ENCODE data around the gene MUC6.

The MUC6 gene

GRCh38 chr11:1036303-1036923 is at the start of gene MUC6:
Gene MUC6, minus strand, starts transcription at chr11:1036718. Its CDS starts 63 bp downstream, at chr11:1036655.
- ATAC-seq = no peak
- Mint-ChIP-seq H3K27ac (no peak within 1 kb of the TSS), H3K9me3 (no peaks in the 10 kb centered on the region), H3K4me1 (no peaks in the 10 kb centered on the region), H3K4me3 (no peak within 1 kb of the TSS), H3K36me3 (no peaks in the 10 kb centered on the region)
- DNase-seq (ENCODE audit: low spot score in 2 of 2) = no peak

GRCh38 chr11:1085440-1086170 is 49.1 kb upstream of the MUC6 start:
- no peak for DNase-seq (ENCODE audit: low spot score in 2 of 2)
- no peak for ATAC-seq
- Mint-ChIP-seq H3K27ac (no peak overlapping the region), H3K9me3 (no peaks in the 10 kb centered on the region), H3K4me1 (no peaks in the 10 kb centered on the region), H3K4me3 (no peak overlapping the region), H3K36me3 (no peaks in the 10 kb centered on the region)

- Mint-ChIP-seq H3K4me1 (no peaks in the 10 kb centered on the region), H3K4me3 (no peak overlapping the region), H3K9me3 (no peaks in the 10 kb centered on the region), H3K36me3 (no peaks in the 10 kb centered on the region), H3K27ac (no peak overlapping the region)
- no peak for ATAC-seq
- no peak for DNase-seq (ENCODE audit: low spot score in 2 of 2)
Measured at GRCh38 chr11:1084561-1085439, 48.3 kb upstream of the MUC6 start.

GRCh38 chr11:1083621-1084551 is 47.4 kb upstream of the MUC6 start:
- Mint-ChIP-seq H3K27ac (no peak overlapping the region), H3K36me3 (no peaks in the 10 kb centered on the region), H3K9me3 (no peaks in the 10 kb centered on the region), H3K4me3 (no peak overlapping the region), H3K4me1 (no peaks in the 10 kb centered on the region)
- no peak for ATAC-seq
- DNase-seq (ENCODE audit: low spot score in 2 of 2) = no peak

- no peak overlapping the region for H3K4me3 Mint-ChIP-seq
- H3K4me1 Mint-ChIP-seq = no peaks in the 10 kb centered on the region
- H3K36me3 Mint-ChIP-seq = no peaks in the 10 kb centered on the region
- ATAC-seq (peak; percentile 7), DNase-seq (ENCODE audit: low spot score in 2 of 2) (no peak)
- no peak overlapping the region for H3K27ac Mint-ChIP-seq
- no peaks in the 10 kb centered on the region for H3K9me3 Mint-ChIP-seq
Measured at GRCh38 chr11:1082728-1083620, 46.5 kb upstream of the MUC6 start.

GRCh38 chr11:1082346-1082727 is 45.8 kb upstream of the MUC6 start:
- Mint-ChIP-seq H3K4me1 (no peaks in the 10 kb centered on the region), H3K27ac (no peak overlapping the region), H3K36me3 (no peaks in the 10 kb centered on the region), H3K4me3 (no peak overlapping the region), H3K9me3 (no peaks in the 10 kb centered on the region)
- no peak for ATAC-seq
- no peak for DNase-seq (ENCODE audit: low spot score in 2 of 2)

GRCh38 chr11:1081601-1082311 is 45.2 kb upstream of the MUC6 start:
- DNase-seq (ENCODE audit: low spot score in 2 of 2) (no peak), ATAC-seq (no peak)
- no peaks in the 10 kb centered on the region for H3K36me3 Mint-ChIP-seq
- H3K4me1 Mint-ChIP-seq = no peaks in the 10 kb centered on the region
- H3K4me3 Mint-ChIP-seq = no peak overlapping the region
- no peaks in the 10 kb centered on the region for H3K9me3 Mint-ChIP-seq
- H3K27ac Mint-ChIP-seq = no peak overlapping the region

GRCh38 chr11:1078191-1078601 is 41.7 kb upstream of the MUC6 start:
- no peaks in the 10 kb centered on the region for H3K36me3 Mint-ChIP-seq
- H3K4me1 Mint-ChIP-seq = no peaks in the 10 kb centered on the region
- H3K4me3 Mint-ChIP-seq = no peak overlapping the region
- ATAC-seq = no peak
- no peak overlapping the region for H3K27ac Mint-ChIP-seq
- no peaks in the 10 kb centered on the region for H3K9me3 Mint-ChIP-seq
- DNase-seq (ENCODE audit: low spot score in 2 of 2) = no peak

GRCh38 chr11:1077417-1078119 is 41.0 kb upstream of the MUC6 start:
- no peak overlapping the region for H3K27ac Mint-ChIP-seq
- H3K4me3 Mint-ChIP-seq = no peak overlapping the region
- no peak for ATAC-seq
- no peaks in the 10 kb centered on the region for H3K36me3 Mint-ChIP-seq
- no peaks in the 10 kb centered on the region for H3K9me3 Mint-ChIP-seq
- H3K4me1 Mint-ChIP-seq = no peaks in the 10 kb centered on the region
- no peak for DNase-seq (ENCODE audit: low spot score in 2 of 2)

GRCh38 chr11:1077033-1077416 is 40.5 kb upstream of the MUC6 start:
- Mint-ChIP-seq H3K4me1 (no peaks in the 10 kb centered on the region), H3K36me3 (no peaks in the 10 kb centered on the region), H3K9me3 (no peaks in the 10 kb centered on the region), H3K4me3 (no peak overlapping the region), H3K27ac (no peak overlapping the region)
- ATAC-seq = no peak
- DNase-seq (ENCODE audit: low spot score in 2 of 2) = no peak

- no peaks in the 10 kb centered on the region for H3K4me1 Mint-ChIP-seq
- no peaks in the 10 kb centered on the region for H3K36me3 Mint-ChIP-seq
- DNase-seq (ENCODE audit: low spot score in 2 of 2) (no peak), ATAC-seq (no peak)
- H3K9me3 Mint-ChIP-seq = no peaks in the 10 kb centered on the region
- no peak overlapping the region for H3K27ac Mint-ChIP-seq
- no peak overlapping the region for H3K4me3 Mint-ChIP-seq
Measured at GRCh38 chr11:1076061-1076665, 39.6 kb upstream of the MUC6 start.

GRCh38 chr11:1075341-1075911 is 38.9 kb upstream of the MUC6 start:
- Mint-ChIP-seq H3K4me3 (no peak overlapping the region), H3K27ac (no peak overlapping the region), H3K36me3 (no peaks in the 10 kb centered on the region), H3K4me1 (no peaks in the 10 kb centered on the region), H3K9me3 (no peaks in the 10 kb centered on the region)
- no peak for ATAC-seq
- DNase-seq (ENCODE audit: low spot score in 2 of 2) = no peak

Measured in stimulated activated effector memory CD8-positive, alpha-beta T cell treated with anti-CD3 and anti-CD28 coated beads, Interleukin-12 subunit alpha, Interleukin-12 subunit beta, amount 100 ng/mL, for 72 hours (primary cell).